Small intestine (tissue), 7 donors: ENCODE data around the gene CAMK2D. TPM values are rescaled to one million over a fixed set of nuclear protein-coding genes. Genes with fewer than 3 reads are reported as not detected.

ENCODE experiments used
- DNase-seq, 2 donors: peaks; one replicate each; pipeline versions ENCODE4 v3.0.0 to v3.0.0-alpha.2; 2013
- FAIRE-seq: peaks from 2 replicates; lab custom pipeline; 2012; peaks lifted over from hg19 to GRCh38; lab: Jason Lieb, UNC
- H3K27ac ChIP-seq, 3 donors: one replicate each; pipeline ENCODE4 v1.5.1; 2013; ENCODE audit warnings: low read length in 2 of 3, mild to moderate bottlenecking in 2 of 3, control low read depth in 1 of 3, inconsistent platforms in 1 of 3, low read depth in 1 of 3, moderate library complexity in 1 of 3
- H3K27me3 ChIP-seq, 3 donors: one replicate each; pipeline ENCODE4 v1.6.1; 2013; ENCODE audit warnings: low read length in 3 of 3, inconsistent platforms in 1 of 3; ENCODE audit not compliant: control insufficient read depth in 3 of 3, insufficient read depth in 3 of 3
- H3K36me3 ChIP-seq, 3 donors: one replicate each; pipeline ENCODE4 v1.6.1; 2013; ENCODE audit warnings: low read length in 3 of 3, inconsistent platforms in 1 of 3, low read depth in 1 of 3, mild to moderate bottlenecking in 1 of 3, moderate library complexity in 1 of 3; ENCODE audit not compliant: control insufficient read depth in 3 of 3, insufficient read depth in 2 of 3
- H3K4me1 ChIP-seq, 3 donors: one replicate each; pipeline ENCODE4 v1.6.1; 2013; ENCODE audit warnings: low read length in 2 of 3, inconsistent platforms in 1 of 3, low read depth in 1 of 3, mild to moderate bottlenecking in 1 of 3, moderate library complexity in 1 of 3; ENCODE audit not compliant: control insufficient read depth in 3 of 3, insufficient read depth in 2 of 3
- H3K4me3 ChIP-seq, 3 donors: one replicate each; pipeline ENCODE4 v1.5.1; 2013; ENCODE audit warnings: low read length in 3 of 3, control low read depth in 1 of 3, inconsistent platforms in 1 of 3, low read depth in 1 of 3, mild to moderate bottlenecking in 1 of 3, moderate library complexity in 1 of 3
- H3K9me3 ChIP-seq, 2 donors: one replicate each; pipeline ENCODE4 v1.6.1; 2013; ENCODE audit warnings: low read depth in 1 of 2, low read length in 1 of 2; ENCODE audit not compliant: control insufficient read depth in 2 of 2, insufficient read depth in 1 of 2
- WGBS, 3 donors: extraction: QIAGEN DNeasy Blood & Tissue Kit; methylation state at CpG; one replicate each; pipeline ENCODE4 v1.1.7; 2013; 5-methylcytosine and 5-hydroxymethylcytosine counted together
- polyA plus RNA-seq, 4 donors: library from polyadenylated mRNA; stranded (reverse) in 3 of 4; unstranded in 1 of 4; fragments of 200-250 nt in 3 of 4; fragments of 120-200 nt in 1 of 4; gene quantifications; one replicate each; pipeline versions ENCODE4 v1.2.1 to v1.2.3, GENCODE V29; 2013
- donor health status: healthy with polysubstance abuse.
- donor health status: control.
- donor health status: control.
- donor health status: Bipolar disorder and iron deficiency.
- donor health status: healthy.

Gene CAMK2D
- polyA plus RNA-seq, 4 donors, result 21.1 to 81.1 (median 24.0) TPM

DNA sequence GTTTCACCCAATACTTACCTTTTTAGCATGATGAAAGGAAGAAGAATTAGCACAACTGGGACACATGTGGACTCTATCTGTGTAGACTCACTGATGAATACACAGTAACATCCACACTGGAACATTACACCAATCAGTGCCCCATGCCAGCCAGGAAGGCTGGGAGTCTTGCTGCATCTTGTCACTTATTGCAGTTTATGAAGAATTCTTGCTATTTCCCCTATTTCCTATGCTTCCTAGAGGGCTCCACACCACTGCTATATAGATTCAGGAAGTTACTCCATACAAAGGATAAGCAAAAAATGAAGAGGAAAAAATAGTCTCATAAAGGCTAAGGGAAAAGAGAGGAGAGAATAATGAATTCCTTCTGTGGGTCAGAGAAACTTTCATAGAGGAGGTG lies 201.0 kb downstream of the CAMK2D start:
- no peak overlapping the region for H3K4me3 ChIP-seq
- DNase-seq (no peak), FAIRE-seq (no peak)
- H3K9me3 ChIP-seq, result no peaks in the 10 kb centered on the region
- no peaks in the 10 kb centered on the region for H3K27me3 ChIP-seq
- peaks cover 0 to 5% (median 0%) of the 10 kb centered on the region in 3 donors for H3K4me1 ChIP-seq
- no peak overlapping the region for H3K27ac ChIP-seq
- peaks cover 0 to 3% (median 0%) of the 10 kb centered on the region in 3 donors for H3K36me3 ChIP-seq

DNA sequence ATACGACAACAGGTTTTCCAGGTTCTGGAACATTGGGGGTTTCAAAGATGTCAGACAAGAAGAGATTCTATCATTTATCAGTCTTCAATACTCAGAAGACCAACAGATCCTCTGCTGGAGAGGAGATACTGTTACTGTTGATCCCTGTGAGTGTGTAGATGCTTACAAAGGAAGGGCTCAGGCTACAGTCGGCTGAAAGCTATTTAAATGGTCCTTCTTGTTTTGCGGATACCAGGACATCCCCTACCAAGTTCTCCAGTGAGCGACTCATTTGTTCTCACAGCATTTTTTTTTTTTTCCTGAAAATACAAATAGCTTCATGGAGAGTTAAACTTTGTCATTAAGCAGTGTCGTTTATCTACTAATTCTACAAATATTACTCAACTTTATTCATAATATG lies 201.6 kb downstream of the CAMK2D start:
- Histone ChIP-seq H3K27me3 (no peaks in the 10 kb centered on the region), H3K9me3 (no peaks in the 10 kb centered on the region), H3K36me3 (peaks cover 0 to 3% (median 0%) of the 10 kb centered on the region in 3 donors), H3K4me1 (peaks cover 0 to 3% (median 0%) of the 10 kb centered on the region in 3 donors), H3K4me3 (no peak overlapping the region), H3K27ac (no peak overlapping the region)
- FAIRE-seq (no peak), DNase-seq (no peak)
- WGBS, 3 donors, result 93 to 97% (median 97%) methylated on average over 5 of the region's 5 CpGs

DNA sequence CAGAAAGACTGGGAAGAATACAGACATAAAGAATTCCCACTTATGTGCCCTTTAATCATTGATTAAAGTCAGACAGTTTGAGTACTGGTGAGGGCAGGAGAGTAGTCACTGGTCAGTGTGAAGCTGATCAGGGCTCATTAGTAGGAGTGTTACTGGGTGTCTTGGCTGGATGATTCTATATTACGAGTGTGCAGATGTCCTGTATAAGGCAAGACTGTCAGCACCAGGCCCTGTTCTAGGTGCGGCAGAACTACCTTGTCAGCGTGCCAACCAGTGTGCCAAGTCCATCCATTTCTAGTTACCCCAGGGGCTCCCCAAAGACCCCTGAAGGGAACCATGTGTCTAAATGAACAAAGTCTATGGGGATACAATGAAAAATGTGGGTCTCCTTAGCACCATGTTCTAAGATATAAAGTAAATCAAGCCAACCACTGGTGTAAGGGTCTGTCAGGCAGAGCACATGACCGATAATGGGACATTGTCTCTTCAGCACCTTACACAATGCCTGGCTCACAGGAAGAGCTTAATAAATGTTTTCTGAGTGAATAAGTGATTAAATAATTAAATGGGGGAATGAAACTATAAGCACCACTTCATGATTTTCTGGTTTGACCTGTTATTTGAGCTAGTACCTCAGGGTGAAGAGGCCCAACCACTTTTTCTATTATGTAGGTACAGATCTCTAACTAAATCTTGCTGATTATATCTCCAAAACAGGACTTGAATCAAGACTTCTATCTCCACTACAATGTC lies 205.0 kb downstream of the CAMK2D start:
- H3K36me3 ChIP-seq, result peaks cover 0 to 3% (median 0%) of the 10 kb centered on the region in 3 donors
- H3K4me3 ChIP-seq, result no peak overlapping the region
- FAIRE-seq, result no peak
- H3K27ac ChIP-seq, result peak overlapping the region in 1 of 3 donors; percentile 6
- H3K27me3 ChIP-seq, result no peaks in the 10 kb centered on the region
- H3K9me3 ChIP-seq, result no peaks in the 10 kb centered on the region
- no peak for DNase-seq
- WGBS, 3 donors, result 95 to 97% (median 96%) methylated on average over 4 of the region's 4 CpGs
- H3K4me1 ChIP-seq, result peaks cover 0 to 2% (median 0%) of the 10 kb centered on the region in 3 donors

DNA sequence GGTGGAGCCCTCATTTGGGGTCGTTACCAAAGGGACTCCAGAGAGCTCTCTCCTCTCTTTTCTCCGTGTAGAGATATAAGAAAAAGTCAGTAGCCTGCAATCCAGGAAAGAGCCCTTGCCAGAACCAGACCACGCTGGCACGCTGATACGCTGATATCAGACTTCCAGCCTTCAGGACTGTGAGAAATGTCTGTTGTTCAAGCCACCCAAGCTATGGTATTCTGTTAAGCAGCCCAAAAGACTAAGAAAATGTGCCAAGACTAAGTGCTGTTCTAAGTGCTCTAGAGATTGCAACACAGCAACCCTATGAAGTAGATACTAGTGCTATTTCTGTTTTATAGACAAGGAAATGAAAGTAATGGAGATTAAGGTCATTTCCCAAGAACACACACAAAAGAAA lies 205.7 kb downstream of the CAMK2D start:
- WGBS, 3 donors, result 68 to 81% (median 81%) methylated on average over 5 of the region's 5 CpGs
- no peak overlapping the region for H3K4me3 ChIP-seq
- H3K4me1 ChIP-seq, result peaks cover 0 to 2% (median 0%) of the 10 kb centered on the region in 3 donors
- FAIRE-seq, result no peak
- DNase-seq, result peak in 1 of 2 donors; percentile 7
- no peaks in the 10 kb centered on the region for H3K9me3 ChIP-seq
- peak overlapping the region in 1 of 3 donors; percentile 6 for H3K27ac ChIP-seq
- peaks cover 0 to 3% (median under 1%) of the 10 kb centered on the region in 3 donors for H3K36me3 ChIP-seq
- no peaks in the 10 kb centered on the region for H3K27me3 ChIP-seq

DNA sequence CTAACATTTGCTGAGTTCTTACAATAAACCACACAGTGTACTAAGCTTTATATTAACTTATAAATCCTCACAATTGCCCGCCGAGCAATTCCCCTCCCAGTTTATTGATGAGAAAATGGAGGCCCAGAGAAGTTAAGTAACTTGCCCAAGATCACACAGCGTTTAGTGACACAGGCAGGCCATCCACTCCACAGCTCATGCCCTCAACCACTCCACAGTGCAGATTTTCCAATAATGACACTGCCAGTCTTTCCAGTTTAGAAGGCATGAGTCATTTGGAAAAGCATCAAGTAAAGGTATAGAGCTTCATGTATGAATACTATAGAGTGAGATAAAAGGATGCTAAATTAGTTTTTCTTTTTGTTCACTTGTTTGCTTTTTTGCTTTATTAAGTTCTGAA lies 208.5 kb downstream of the CAMK2D start:
- 92 to 98% (median 96%) methylated on average over 3 of the region's 3 CpGs for WGBS, 3 donors
- H3K36me3 ChIP-seq, result peaks cover 0 to 4% (median 2%) of the 10 kb centered on the region in 3 donors
- no peak overlapping the region for H3K27ac ChIP-seq
- H3K4me3 ChIP-seq, result no peak overlapping the region
- DNase-seq (no peak), FAIRE-seq (no peak)
- H3K9me3 ChIP-seq, result no peaks in the 10 kb centered on the region
- H3K27me3 ChIP-seq, result no peaks in the 10 kb centered on the region
- peaks cover 0 to 5% (median 2%) of the 10 kb centered on the region in 3 donors for H3K4me1 ChIP-seq

DNA sequence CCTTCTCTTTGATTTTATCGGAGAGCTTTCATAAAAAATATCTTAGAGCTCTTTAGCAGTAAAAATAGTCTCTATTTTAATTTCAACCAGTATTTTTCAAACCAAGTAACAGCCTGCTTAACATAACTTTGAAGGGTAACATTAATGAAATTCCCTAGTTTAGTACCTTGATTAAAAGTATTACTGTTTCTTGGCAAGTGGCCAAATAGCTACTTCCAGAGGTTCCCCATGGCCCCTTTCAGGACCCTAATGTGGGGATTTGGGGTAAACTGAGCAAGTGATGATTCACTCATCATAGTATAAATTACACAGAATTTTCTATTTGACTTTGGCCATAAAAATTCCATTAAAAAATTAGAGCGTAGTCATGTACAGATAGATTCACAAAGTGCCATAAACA lies 211.0 kb downstream of the CAMK2D start:
- WGBS, 3 donors, result 95 to 98% (median 97%) methylated on average over 2 of the region's 2 CpGs
- FAIRE-seq, result no peak
- H3K36me3 ChIP-seq, result peaks cover 0 to 4% (median 2%) of the 10 kb centered on the region in 3 donors

DNA sequence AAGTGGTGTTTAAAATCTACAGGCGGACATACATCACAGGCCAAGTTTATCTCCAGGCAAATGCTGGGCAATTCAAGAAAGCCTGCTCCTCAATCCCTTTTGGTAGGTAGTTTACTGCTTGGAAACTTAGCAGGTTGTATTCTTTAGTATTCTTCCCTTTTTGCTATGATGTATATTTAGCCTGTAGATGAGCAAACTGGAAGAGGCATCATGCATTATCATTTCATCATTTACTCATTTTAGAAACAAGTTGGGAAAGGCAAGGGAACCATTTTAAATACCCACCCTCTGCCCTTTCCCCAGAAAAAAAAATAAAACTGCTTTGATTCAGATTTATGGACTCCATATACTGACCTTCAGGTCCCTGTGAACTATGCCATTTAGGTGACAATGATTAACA lies 213.2 kb downstream of the CAMK2D start:
- H3K4me3 ChIP-seq, result no peak overlapping the region
- H3K4me1 ChIP-seq, result peaks cover 0 to 7% (median 0%) of the 10 kb centered on the region in 3 donors
- peak overlapping the region; percentile 6 to 82 (median 81) for H3K27ac ChIP-seq
- no peak for DNase-seq
- no peaks in the 10 kb centered on the region for H3K27me3 ChIP-seq
- no peaks in the 10 kb centered on the region for H3K9me3 ChIP-seq
- FAIRE-seq, result no peak
- 47 to 78% (median 61%) methylated on average over 1 of the region's 1 CpG for WGBS, 3 donors
- H3K36me3 ChIP-seq, result peaks cover 0 to 4% (median 2%) of the 10 kb centered on the region in 3 donors

More for the DNA sequence above, 211.0 kb downstream of the CAMK2D start:
- H3K4me1 ChIP-seq, result peaks cover 0 to 7% (median 0%) of the 10 kb centered on the region in 3 donors
- no peaks in the 10 kb centered on the region for H3K9me3 ChIP-seq
- H3K27me3 ChIP-seq, result no peaks in the 10 kb centered on the region
- no peak overlapping the region for H3K4me3 ChIP-seq
- DNase-seq, result no peak
- no peak overlapping the region for H3K27ac ChIP-seq

DNA sequence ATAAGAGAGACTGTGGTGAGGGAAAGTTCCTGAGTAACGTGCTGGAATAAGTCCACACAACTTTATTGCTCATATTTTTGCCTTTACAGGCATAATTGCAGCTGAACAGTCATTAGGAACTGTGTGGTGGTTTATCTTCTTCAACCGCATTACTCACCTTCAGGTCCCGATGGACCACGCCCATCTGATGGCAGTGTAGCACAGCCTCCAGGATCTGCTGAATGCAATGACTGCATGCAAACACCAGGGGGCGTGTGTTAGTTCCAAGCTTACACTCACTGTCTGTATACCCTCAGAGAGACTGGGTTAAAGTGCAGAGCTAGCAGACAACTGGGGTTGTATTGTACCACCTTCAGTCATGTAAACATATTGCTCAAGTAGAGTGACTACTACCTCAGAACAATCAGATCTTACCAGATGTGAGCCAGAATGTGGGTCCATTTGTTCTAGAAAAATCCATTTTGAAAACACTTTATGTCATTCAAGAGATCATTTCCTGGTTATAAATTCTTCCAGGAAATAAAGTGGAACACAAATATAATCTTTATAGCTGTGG lies 214.0 kb downstream of the CAMK2D start:
- Histone ChIP-seq H3K4me1 (peaks cover 0 to 7% (median 0%) of the 10 kb centered on the region in 3 donors), H3K4me3 (no peak overlapping the region), H3K36me3 (peaks cover 0 to 4% (median 2%) of the 10 kb centered on the region in 3 donors), H3K9me3 (no peaks in the 10 kb centered on the region), H3K27me3 (no peaks in the 10 kb centered on the region), H3K27ac (peak overlapping the region; percentile 6 to 82 (median 81))
- FAIRE-seq (peak; percentile 94), DNase-seq (peak; percentile 99)
- WGBS, 3 donors, result 1 to 11% (median 4%) methylated on average over 5 of the region's 5 CpGs
